ENCODE results near the gene SMIM23.

The SMIM23 gene

GRCh38 chr5:171785517-171785916 is at the start of gene SMIM23:
Gene SMIM23 (plus strand): TSS chr5:171785817. CDS start chr5:171785872, 55 bp downstream.
- no peak for DNase-seq

GRCh38 chr5:171736976-171737891 is 48.4 kb upstream of the SMIM23 start:
- DNase-seq: no peak

GRCh38 chr5:171738501-171738900 is 47.1 kb upstream of the SMIM23 start:
- DNase-seq: no peak

GRCh38 chr5:171739271-171739670 is 46.3 kb upstream of the SMIM23 start:
- no peak for DNase-seq

GRCh38 chr5:171743436-171744076 is 42.1 kb upstream of the SMIM23 start:
- no peak for DNase-seq

- DNase-seq: no peak
Measured at GRCh38 chr5:171744264-171744663, 41.4 kb upstream of the SMIM23 start.

- no peak for DNase-seq
Measured at GRCh38 chr5:171744882-171745281, 40.7 kb upstream of the SMIM23 start.

- no peak for DNase-seq
Measured at GRCh38 chr5:171745602-171746001, 40.0 kb upstream of the SMIM23 start.

- no peak for DNase-seq
Measured at GRCh38 chr5:171747061-171747859, 38.4 kb upstream of the SMIM23 start.

GRCh38 chr5:171748720-171749119 is 36.9 kb upstream of the SMIM23 start:
- DNase-seq: no peak

- no peak for DNase-seq
Measured at GRCh38 chr5:171749365-171749764, 36.3 kb upstream of the SMIM23 start.

- DNase-seq: no peak
Measured at GRCh38 chr5:171750311-171750788, 35.3 kb upstream of the SMIM23 start.

- no peak for DNase-seq
Measured at GRCh38 chr5:171755354-171755821, 30.2 kb upstream of the SMIM23 start.

GRCh38 chr5:171757853-171758535 is 27.6 kb upstream of the SMIM23 start:
- DNase-seq: no peak

GRCh38 chr5:171759777-171760176 is 25.8 kb upstream of the SMIM23 start:
- DNase-seq: no peak

GRCh38 chr5:171762021-171762608 is 23.5 kb upstream of the SMIM23 start:
- no peak for DNase-seq

GRCh38 chr5:171762903-171763302 is 22.7 kb upstream of the SMIM23 start:
- no peak for DNase-seq

GRCh38 chr5:171764265-171764664 is 21.4 kb upstream of the SMIM23 start:
- DNase-seq: no peak

- DNase-seq: no peak
Measured at GRCh38 chr5:171766875-171767274, 18.7 kb upstream of the SMIM23 start.

GRCh38 chr5:171770153-171770552 is 15.5 kb upstream of the SMIM23 start:
- no peak for DNase-seq

GRCh38 chr5:171771856-171772255 is 13.8 kb upstream of the SMIM23 start:
- DNase-seq: no peak

- DNase-seq: no peak
Measured at GRCh38 chr5:171773106-171773505, 12.5 kb upstream of the SMIM23 start.
